ENCODE results near the gene MAP2.
A peak's percentile ranks its signal among the peaks of the same experiment; 100 is the strongest.
"Not testable (repeated sequence)": the region's sequence is repeated elsewhere in the genome, so short reads cannot be mapped to it uniquely, and the experiment has no call there.

MAP2 gene

DNA sequence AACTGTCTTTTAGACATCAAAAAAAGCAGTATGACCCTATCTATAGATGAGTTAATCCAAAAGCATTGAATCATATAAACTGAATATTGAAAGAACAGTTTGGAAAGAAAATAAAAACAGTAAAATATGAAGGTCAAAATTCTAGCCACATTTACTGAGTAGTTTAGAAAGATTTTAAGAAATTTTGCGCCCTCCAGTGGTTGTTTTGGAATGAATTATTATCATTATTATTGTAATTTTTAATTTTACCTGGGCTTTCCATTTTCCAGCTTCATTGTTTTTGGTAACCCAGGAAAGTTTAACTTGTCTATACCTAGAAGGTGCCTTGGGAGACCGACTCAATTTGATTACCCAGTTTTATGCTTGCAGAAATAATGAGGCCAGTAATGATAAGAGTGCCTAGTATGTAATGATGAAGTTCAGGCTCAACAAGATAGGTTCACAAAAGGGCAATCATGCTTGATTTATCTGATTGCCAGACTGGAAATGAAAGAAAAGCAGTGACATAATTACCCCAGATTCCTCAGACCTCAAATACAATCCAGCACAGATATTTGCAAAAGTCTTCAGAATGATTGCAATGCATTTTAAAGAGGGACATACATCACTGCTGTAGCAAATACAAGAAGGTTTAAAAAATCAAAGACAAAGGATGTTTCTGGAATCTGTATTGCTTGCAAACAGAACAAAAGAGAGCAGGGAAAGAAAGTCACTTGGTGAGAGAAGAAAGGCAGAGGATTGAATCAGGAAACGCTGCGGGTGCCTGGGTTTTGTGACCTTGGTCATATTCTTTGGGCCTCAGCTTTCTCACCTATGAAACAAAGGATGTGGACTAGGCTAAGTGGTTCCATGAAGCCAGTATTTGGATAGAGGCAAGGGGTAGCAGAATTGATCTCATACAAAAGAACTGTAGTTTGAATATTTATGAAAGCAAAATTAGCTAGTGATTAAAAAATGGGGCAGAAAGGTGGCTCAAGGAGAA lies 153.8 kb downstream of the MAP2 start:
- DNase-seq (no peak), ATAC-seq (no peak)
- H3K4me1 Mint-ChIP-seq = peaks cover 8% of the 10 kb centered on the region
- H3K27me3 Mint-ChIP-seq = peaks cover 11% of the 10 kb centered on the region
- H3K9me3 Mint-ChIP-seq = no peaks in the 10 kb centered on the region
- H3K4me3 Mint-ChIP-seq = no peak overlapping the region
- H3K27ac Mint-ChIP-seq = no peak overlapping the region

DNA sequence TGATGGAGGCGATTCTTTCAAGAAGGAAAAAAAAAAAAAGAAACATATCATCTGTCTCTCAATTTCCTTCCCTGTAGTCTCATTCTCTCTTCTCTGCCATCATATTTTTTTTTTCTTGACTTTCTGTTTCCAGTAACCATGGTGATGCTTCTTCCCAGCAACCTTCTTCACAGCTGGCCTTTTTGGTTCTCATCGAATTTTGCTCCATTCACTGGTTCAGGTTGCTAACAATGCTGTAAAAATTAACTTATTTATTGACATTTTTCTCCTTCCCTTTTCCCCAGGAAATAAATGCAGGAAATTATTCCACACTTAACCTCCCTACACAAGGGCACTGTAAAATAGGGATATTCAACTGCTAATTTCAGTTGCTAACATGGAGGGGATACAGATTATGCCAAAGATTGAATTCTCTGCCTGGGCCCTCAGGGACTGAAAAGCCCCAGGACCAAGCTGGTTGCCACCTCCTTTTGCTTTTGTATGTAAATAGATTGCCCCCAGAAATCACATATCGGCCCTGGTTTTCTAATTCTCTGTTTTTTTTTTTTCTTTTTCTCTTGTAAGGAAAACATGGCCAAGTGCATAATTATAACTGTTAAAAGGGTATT lies 154.7 kb downstream of the MAP2 start:
- peaks cover 11% of the 10 kb centered on the region for H3K27me3 Mint-ChIP-seq
- DNase-seq = no peak

DNA sequence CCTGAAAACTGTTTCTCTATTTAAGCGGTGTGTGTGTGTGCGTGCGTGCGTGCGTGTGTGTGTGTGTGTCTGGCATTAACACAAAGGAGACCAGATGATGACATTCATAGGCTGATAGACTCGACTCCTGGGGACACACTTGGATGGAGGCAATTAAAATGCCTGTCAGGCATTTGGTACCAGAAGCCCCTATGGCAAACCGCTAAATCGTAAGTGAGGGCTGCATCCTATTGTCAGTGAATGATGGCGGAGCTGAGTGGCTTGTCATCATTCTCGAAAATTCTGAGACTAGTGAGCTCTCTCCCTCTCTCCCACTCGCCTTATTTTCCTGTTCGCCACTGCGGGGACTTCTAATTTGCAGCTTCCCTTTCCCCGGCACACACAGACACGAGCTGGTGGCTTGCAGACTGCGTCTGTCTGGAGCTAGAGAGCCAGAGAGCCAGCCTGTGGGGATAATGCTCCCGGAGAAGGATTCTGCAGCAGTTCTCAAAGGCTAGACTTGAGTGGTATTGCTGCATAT lies 155.4 kb downstream of the MAP2 start:
- Mint-ChIP-seq H3K4me3 (peak overlapping the region; percentile 43 to 74), H3K27ac (peak overlapping the region in 1 of 2 donors; percentile 50), H3K9me3 (no peaks in the 10 kb centered on the region), H3K27me3 (peaks cover 11% of the 10 kb centered on the region), H3K4me1 (peaks cover 8% of the 10 kb centered on the region)
- ATAC-seq (no peak), DNase-seq (peak in 1 of 2 donors; percentile 1)

More for the DNA sequence above, 154.7 kb downstream of the MAP2 start:
- Mint-ChIP-seq H3K4me3 (no peak overlapping the region), H3K9me3 (no peaks in the 10 kb centered on the region), H3K4me1 (peaks cover 8% of the 10 kb centered on the region), H3K27ac (no peak overlapping the region)
- ATAC-seq = no peak

DNA sequence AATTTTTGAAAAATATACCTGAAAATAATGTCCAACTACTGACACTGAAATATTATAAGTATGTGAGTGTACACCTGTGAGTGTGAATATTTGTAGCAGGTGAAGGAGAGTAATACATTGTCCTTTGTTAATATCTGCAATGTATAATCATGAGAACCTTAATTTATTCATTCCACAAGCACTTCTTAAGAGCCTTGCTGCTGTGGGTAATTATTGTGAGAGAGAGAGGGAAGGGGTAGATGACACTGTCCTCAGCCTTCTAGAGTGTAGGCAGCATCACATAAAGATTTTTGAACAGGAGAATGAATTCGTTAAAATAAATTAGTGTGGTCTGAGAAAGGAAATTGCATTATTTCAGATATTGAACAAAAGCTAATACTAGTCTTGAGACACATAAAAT lies 157.2 kb downstream of the MAP2 start:
- no peak for ATAC-seq
- Mint-ChIP-seq H3K4me1 (peaks cover 8% of the 10 kb centered on the region), H3K27me3 (peaks cover 11% of the 10 kb centered on the region), H3K4me3 (no peak overlapping the region), H3K27ac (no peak overlapping the region), H3K9me3 (no peaks in the 10 kb centered on the region)
- no peak for DNase-seq

DNA sequence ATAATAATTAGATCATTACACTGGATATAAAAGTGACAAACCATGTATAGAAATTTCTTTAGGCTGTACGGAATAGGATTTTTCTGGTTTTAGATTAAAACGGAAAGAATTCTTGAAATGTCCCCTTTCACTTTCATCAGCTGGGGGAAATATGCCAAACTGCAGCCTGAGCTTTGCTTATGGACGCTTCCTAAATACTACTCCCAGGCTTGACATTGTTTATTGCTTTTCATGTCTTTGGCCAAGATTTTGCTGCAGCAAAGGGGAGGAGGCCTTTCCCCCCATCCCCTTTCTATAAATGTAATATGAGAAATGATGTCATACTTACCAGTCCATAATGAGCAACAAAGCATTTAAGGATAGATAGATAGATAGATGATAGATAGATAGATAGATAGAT lies 158.4 kb downstream of the MAP2 start:
- H3K27ac Mint-ChIP-seq = no peak overlapping the region
- peaks cover 11% of the 10 kb centered on the region for H3K27me3 Mint-ChIP-seq
- no peaks in the 10 kb centered on the region for H3K9me3 Mint-ChIP-seq
- no peak overlapping the region for H3K4me3 Mint-ChIP-seq
- no peak for DNase-seq
- no peak for ATAC-seq
- peaks cover 8% of the 10 kb centered on the region for H3K4me1 Mint-ChIP-seq

DNA sequence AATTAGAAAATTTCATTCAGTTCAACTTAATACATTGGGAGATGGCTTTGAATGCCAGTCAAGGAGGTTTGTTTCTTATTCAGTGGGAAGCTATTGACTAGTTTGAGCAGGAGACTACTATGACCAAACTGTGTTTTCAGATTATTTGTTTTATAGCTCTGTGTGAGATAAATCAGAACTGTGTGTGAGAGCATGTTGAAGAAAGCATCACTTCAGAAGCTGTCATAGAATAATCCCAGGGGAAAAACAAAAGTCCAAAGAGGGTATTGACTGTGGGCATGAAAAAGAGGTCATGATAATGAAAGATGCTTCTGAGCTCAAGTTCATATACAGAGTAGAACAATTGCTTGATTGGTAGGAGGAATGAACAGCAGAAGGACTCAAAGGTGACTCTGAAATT lies 160.6 kb downstream of the MAP2 start:
- Mint-ChIP-seq H3K9me3 (no peaks in the 10 kb centered on the region), H3K27me3 (no peaks in the 10 kb centered on the region), H3K4me3 (no peak overlapping the region), H3K4me1 (peaks cover 3% of the 10 kb centered on the region), H3K27ac (no peak overlapping the region)
- DNase-seq = no peak
- no peak for ATAC-seq

DNA sequence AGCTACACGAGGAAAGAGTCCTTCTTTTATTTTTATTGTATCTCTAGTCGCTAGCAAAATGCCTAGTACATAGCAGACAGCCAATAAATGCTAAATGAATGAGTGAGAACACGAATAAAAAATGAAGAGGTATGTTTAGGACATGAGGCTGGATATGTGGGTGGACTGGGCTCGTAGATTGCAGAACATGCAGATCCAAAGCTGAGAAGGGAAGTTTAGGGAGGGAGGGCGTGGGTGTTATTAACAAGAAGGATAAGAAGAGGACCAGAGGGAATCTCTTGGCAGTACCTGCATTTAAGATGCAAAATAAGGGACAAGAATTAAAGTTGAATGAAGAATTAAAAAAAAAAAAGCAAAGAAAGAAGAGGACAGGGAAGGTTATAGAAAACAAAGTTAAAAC lies 161.1 kb downstream of the MAP2 start:
- H3K4me1 Mint-ChIP-seq = no peaks in the 10 kb centered on the region
- no peak for ATAC-seq
- no peaks in the 10 kb centered on the region for H3K27me3 Mint-ChIP-seq
- DNase-seq = no peak
- H3K27ac Mint-ChIP-seq = no peak overlapping the region
- no peaks in the 10 kb centered on the region for H3K9me3 Mint-ChIP-seq
- H3K4me3 Mint-ChIP-seq = no peak overlapping the region

DNA sequence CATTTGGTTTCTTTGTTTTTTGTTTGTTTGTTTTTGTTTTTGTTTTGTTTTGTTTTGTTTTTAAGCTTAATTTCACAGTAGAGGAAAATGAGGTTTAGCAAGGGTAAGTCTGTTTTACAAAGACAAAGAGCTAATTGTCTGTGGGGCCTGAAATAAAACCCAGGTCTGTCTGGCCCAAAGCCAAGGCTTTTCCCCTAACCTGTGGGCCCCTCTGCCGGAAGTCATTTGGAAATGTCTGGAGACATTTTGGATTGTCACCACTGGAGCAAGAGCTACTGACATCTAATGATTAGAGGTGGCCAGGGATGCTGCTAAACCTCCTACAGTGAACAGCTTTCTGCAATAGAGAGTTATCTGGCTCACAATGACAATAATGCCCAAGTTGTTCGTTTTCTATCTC lies 167.2 kb downstream of the MAP2 start:
- DNase-seq = no peak
- Mint-ChIP-seq H3K27me3 (no peaks in the 10 kb centered on the region), H3K4me3 (no peak overlapping the region), H3K27ac (no peak overlapping the region), H3K9me3 (no peaks in the 10 kb centered on the region), H3K4me1 (no peaks in the 10 kb centered on the region)
- ATAC-seq = no peak

DNA sequence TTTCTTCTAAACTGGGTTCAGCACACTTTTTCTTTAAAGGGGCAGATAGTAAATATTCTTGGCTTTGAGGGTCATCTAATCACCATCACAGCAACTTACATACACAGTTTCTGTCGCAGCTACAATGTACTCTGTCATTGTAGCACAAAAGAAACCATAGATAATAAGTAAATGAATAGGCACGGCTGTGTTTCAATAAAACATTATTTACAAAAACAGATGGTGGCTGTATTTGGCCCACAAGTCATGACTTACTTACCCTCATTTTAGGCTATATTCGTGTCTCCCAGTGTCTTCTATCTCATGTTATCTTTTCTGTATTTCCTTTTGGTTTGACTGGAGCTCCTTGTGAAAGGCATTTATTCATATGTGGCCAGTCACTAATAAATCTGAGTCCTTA lies 168.3 kb downstream of the MAP2 start:
- no peaks in the 10 kb centered on the region for H3K27me3 Mint-ChIP-seq

DNA sequence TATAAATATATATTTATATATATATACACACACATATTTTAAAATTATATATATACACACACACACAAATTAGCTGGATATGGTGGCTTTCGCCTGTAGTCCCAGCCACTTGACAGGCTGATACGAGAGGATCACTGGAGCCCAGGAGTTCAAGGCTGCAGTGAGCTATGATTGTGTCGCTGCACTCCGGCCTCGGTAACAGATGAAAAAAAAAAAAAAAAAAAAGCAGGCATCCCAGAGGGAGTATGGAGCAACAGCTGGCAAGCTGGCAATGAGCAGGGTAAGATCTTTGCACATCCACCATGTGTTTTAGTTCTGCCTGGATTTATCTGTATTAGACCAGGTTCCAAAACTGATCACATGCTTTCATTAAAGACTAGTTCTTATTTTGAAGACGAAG lies 170.1 kb downstream of the MAP2 start:
- H3K4me3 Mint-ChIP-seq = no peak overlapping the region
- ATAC-seq (no peak), DNase-seq (no peak)
- H3K4me1 Mint-ChIP-seq = no peaks in the 10 kb centered on the region
- no peaks in the 10 kb centered on the region for H3K9me3 Mint-ChIP-seq
- H3K27ac Mint-ChIP-seq = no peak overlapping the region
- H3K27me3 Mint-ChIP-seq = no peaks in the 10 kb centered on the region

More for the DNA sequence above, 168.3 kb downstream of the MAP2 start:
- DNase-seq (no peak), ATAC-seq (no peak)
- Mint-ChIP-seq H3K27ac (no peak overlapping the region), H3K9me3 (no peaks in the 10 kb centered on the region), H3K4me3 (no peak overlapping the region), H3K4me1 (no peaks in the 10 kb centered on the region)

DNA sequence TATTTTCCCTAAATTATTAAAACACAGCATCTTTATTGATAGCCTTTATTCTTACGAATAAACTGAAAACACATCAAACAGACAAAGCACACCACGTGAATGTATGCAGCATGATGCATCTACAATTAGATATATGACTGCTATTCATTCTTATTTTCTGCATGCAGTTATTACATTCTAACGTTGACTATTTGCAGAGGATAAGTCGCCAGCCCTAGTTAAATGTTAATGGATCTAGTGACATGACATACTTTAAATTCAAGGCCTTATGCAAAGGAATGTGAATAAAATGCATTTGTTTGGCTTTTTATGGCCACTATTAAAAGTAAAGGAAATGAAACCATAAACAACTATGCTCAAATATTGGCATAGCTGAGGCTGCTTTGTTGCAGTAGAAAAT lies 172.4 kb downstream of the MAP2 start:
- H3K4me3 Mint-ChIP-seq = no peak overlapping the region
- no peak overlapping the region for H3K27ac Mint-ChIP-seq
- ATAC-seq (no peak), DNase-seq (no peak)
- no peaks in the 10 kb centered on the region for H3K27me3 Mint-ChIP-seq
- no peaks in the 10 kb centered on the region for H3K9me3 Mint-ChIP-seq
- H3K4me1 Mint-ChIP-seq = no peaks in the 10 kb centered on the region

DNA sequence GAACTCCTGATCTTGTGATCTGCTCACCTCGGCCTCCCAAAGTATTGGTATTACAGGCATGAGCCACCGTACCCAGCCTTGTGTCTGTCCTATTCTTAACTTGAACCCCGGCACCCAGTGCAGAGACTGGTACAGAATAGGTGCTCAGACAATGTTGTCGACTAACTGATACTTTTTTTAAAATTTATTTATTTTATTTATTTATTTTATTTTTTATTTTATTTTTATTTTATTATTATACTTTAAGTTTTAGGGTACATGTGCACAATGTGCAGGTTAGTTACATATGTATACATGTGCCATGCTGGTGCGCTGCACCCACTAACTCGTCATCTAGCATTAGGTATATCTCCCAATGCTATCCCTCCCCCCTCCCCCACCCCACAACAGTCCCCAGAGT lies 174.4 kb downstream of the MAP2 start:
- H3K27me3 Mint-ChIP-seq = not testable (repeated sequence)

DNA sequence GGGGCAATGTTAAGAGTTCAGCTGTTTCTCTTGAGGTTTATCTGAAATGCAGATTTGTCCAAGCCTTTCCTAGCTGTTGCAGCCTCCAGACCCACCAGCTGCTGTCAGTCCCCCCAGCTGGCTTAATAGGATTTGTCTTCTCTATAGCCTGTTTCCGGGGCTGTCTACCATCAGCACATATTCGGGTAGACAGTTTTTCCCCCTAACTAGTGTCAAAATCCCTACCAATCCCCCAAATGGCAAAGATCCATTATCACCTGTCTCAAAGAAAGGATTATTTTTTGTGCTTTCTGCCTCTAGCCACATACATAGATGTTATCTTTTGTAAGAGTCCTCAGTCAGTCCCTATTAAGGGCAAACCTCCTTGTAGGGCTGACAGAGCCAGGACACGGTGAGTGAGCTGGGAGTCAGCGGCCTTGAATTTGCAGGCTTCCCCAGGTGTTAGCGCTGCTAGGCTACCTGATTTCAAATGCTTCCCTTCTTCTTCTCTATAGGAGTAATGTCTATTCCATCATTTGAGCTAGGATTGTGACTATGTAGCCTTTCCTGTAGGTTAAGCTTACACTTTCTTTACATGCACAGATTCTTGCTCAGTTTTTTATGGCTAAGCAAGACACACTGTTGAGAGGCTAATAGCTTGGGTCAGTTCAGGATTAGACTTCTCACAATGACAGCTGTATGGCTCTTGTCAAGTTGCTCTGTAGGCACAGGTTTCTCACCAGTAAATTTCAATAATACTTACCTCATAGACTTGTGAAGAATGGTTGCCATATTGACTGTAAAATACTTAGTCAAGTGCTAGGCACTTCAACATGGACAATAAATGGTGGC lies 176.7 kb downstream of the MAP2 start:
- Mint-ChIP-seq H3K4me1 (no peaks in the 10 kb centered on the region), H3K4me3 (no peak overlapping the region), H3K9me3 (no peaks in the 10 kb centered on the region), H3K27ac (no peak overlapping the region), H3K27me3 (no peaks in the 10 kb centered on the region)
- no peak for DNase-seq
- ATAC-seq = no peak

More for the DNA sequence above, 174.4 kb downstream of the MAP2 start:
- not testable (repeated sequence) for ATAC-seq, DNase-seq, H3K4me1 Mint-ChIP-seq, H3K9me3 Mint-ChIP-seq, H3K4me3 Mint-ChIP-seq, H3K27ac Mint-ChIP-seq

DNA sequence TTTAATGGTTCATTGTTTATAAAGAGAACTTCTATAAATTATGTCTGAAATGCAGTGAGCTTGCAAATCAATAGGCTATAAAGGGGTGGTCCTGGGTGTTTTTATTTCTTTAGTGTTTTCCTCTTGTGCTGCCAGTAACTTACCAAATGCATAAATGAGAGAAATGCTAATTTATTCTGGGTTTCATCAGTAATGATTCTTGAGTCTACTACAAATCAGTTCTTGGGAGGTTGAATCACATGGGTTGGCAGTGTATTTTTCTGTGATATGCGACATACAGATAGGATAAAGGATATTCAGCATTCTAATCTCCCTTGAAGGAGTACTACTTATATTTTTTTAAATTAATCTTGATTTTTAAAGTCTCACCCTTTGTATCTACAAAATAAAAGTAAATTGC lies 177.7 kb downstream of the MAP2 start:
- ATAC-seq (no peak), DNase-seq (no peak)
- Mint-ChIP-seq H3K9me3 (no peaks in the 10 kb centered on the region), H3K4me1 (no peaks in the 10 kb centered on the region), H3K27me3 (no peaks in the 10 kb centered on the region), H3K27ac (no peak overlapping the region), H3K4me3 (no peak overlapping the region)

DNA sequence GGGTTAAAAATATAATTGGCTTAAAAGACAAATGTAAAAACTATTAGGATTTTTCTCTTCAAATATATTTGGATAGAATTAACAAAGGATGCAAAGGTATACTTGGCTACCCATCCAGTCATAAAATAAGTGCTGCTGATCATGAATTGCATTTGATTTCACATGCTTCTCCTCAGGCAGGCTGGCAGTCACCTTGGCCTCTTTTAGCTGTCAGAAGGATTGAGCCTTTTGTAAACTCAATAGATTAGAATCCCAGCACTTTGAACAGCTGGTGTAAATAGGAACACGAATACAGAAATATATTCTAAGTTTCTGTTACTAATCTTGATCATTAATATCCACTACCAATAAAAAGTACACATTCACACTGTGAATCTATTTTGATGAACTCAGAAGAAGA lies 178.4 kb downstream of the MAP2 start:
- Mint-ChIP-seq H3K9me3 (no peaks in the 10 kb centered on the region), H3K27ac (no peak overlapping the region)

More for the DNA sequence above, 178.4 kb downstream of the MAP2 start:
- H3K4me1 Mint-ChIP-seq = no peaks in the 10 kb centered on the region
- DNase-seq (no peak), ATAC-seq (no peak)
- no peaks in the 10 kb centered on the region for H3K27me3 Mint-ChIP-seq
- H3K4me3 Mint-ChIP-seq = no peak overlapping the region
